ENCODE results near the gene C16orf92.
"Not testable (repeated sequence)": the region's sequence is repeated elsewhere in the genome, so short reads cannot be mapped to it uniquely, and the experiment has no call there.

Gene C16orf92

GRCh38 chr16:30023586-30023985, 588 bp downstream of the C16orf92 start:
- DNase-seq (ENCODE audit: insufficient read length, low spot score), result no peak
- no peak for FAIRE-seq

DNA sequence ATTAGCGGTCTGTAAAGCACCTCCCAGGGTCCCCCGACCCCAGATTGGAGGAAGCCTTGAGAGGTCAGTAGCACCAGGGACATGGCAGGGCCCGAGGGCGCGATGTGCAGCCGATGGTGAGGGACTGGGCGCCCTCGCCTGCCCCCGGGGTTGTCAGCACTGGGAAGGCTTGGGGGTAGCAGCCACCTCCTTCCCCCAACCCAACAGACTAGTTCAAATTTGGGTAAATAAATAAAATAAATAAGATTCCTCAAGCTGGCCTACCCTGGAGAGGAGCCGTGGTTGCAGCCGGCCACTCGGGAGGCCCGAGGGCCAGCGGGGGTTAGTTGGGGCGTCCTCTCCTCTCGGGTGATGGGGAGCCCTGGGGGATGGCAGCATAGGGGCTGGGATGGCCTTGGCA, 1.5 kb downstream of the C16orf92 start:
- FAIRE-seq (no peak), DNase-seq (ENCODE audit: insufficient read length, low spot score) (no peak)

GRCh38 chr16:30025156-30025555, 2.2 kb downstream of the C16orf92 start:
- FAIRE-seq, result no peak

DNA sequence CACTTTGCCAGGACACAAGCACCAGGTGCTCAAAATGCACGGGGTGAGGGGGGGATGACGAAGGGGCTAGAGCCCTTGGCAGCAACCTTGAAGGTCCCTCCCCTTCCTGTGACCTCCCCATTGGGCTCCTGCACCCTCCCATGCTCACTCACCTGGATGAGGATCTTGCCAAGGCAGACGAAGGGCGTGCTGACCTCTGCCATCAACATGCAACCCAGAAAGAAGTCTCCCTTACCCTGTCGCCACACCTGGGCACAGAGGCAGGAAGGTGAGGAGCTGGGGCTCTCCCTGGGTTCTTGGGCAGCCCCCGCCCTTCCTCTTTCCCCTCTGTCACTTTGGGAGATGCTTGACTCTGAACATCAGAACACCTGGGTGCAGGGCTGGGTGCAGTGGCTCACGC, 2.6 kb downstream of the C16orf92 start:
- FAIRE-seq (no peak), DNase-seq (ENCODE audit: insufficient read length, low spot score) (no peak)

More at GRCh38 chr16:30025156-30025555, 2.2 kb downstream of the C16orf92 start:
- no peak for DNase-seq (ENCODE audit: insufficient read length, low spot score)

DNA sequence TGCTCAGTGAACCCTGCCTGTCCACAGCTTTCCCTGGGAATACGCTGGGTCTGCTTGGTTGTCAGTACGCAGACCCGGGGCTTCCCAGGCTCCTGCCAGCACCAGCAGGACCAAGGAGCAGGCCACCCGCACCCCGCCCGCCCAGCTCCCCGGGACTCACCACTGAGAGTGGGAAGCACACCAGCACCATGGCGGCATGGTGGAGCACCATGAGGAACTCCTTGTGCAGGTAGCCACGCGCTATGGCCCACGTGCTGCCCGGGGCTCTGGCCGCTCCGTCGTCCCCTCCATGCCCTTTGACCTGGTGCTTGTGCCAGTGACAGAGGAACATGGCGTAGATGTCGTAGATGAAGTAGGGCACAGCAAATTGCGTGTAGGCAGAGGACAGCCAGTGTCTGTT, 3.5 kb downstream of the C16orf92 start:
- no peak for FAIRE-seq
- DNase-seq (ENCODE audit: insufficient read length, low spot score), result no peak

- DNase-seq (ENCODE audit: insufficient read length, low spot score), result no peak
Measured at GRCh38 chr16:30027588-30028437, 4.8 kb downstream of the C16orf92 start.

DNA sequence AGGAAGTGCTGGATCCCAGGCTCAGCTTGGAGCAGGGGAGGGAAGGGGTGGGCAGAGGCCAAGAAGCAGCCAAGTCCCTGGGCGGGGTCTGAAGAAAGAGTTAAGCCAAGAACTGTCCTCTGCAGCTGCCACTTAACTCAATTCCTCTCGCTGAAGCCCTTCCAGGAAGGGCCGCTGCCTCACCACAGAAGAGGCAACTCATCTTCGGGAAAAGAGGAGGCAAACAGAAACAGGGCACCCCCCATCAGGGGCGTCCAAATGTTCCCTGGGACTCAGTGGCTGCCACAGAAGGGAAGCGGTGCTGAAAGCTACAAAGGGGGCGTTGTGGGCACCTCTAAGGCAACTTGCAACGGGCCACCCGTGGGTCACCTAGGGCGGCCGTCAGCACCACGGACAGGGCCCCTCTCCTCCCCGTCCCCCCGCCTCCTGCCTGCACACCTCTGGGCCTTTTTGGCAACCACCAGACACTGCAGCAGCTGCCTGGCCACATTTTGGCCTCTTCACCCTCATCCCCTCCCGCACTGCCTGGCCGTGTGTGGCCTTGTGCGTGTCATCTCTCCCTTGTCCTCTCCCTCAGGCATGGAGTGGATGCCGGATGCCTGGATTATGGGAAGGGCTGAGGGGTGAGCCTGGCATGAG, 5.6 kb downstream of the C16orf92 start:
- DNase-seq (ENCODE audit: insufficient read length, low spot score) (no peak), FAIRE-seq (no peak)

More at GRCh38 chr16:30027588-30028437, 4.8 kb downstream of the C16orf92 start:
- no peak for FAIRE-seq

DNA sequence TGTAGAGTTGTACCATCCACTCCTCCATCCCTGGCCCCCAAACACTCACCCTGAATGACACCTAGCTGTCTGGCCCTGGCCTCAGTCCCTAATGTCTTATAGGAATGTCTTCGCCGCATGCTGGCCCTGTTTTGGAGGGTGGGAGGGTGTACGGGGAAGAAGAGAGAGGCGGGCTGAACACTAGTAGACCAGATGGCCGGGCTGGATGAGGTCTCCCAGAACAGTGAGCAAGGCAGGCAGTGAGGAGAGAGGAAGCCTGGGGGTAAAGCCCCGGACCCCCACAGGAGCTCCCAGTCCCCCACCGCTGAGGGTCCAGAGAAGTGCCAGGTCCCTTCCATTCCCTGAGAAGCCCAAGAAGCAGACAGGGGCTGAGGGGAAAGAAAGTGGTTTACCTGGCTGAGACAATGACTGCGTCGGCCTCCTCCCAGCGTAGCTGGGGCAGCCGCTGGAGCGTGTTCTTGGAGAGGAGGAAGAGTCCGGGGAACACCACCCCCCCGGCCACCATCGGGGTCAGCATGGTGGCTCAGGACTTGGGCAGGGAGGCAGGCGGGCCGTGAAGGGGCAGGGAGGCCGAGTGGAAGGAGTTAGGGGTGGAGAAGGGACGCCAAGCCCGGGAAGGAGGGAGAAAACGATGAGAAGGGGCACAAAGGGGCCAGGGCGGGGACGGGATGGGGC, 7.2 kb downstream of the C16orf92 start:
- FAIRE-seq (no peak), DNase-seq (ENCODE audit: insufficient read length, low spot score) (no peak)

- FAIRE-seq (no peak), DNase-seq (ENCODE audit: insufficient read length, low spot score) (no peak)
Measured at GRCh38 chr16:30030841-30031413, 7.9 kb downstream of the C16orf92 start, which contains the start of gene TLCD3B. TLCD3B (minus strand) TSS chr16:30031271; CDS start chr16:30030527, 744 bp downstream.

GRCh38 chr16:30031477-30031918, 8.5 kb downstream of the C16orf92 start:
- DNase-seq (ENCODE audit: insufficient read length, low spot score) (no peak), FAIRE-seq (no peak)

DNA sequence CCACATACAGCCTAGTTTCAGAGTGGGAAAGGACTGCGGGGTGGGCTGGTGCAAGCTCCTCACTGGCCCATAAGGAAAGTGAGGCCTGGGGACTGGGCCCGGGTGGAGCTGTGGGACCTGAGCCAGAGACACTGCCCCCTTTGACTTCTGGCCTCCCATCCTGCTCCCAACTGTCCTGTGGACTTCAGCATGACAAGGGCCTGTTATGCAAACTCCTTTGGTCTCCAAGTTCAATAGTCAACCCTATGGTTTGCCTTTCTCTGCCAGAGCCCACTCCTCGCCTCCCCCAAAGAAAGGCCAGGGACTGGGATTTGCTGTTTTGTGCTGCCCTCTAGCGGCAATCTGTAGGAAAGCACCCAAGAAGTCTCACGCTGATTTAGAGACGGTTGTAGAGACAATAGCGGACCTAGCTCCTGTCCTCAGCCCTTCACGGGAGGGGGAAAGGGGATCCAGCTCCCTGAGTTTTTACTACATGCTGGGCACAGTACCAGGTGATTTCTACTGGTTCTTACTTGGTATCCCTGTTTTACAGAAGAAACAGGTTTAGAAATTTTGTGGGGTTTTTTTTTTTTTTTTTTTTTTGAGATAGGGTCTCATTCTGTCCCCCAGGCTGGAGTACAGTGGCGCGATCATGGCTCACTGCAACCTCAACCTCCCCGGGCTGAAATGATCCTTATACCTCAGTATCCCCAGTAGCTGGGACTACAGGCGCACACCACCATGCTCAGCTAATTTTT, 9.3 kb downstream of the C16orf92 start:
- DNase-seq (ENCODE audit: insufficient read length, low spot score) (peak; percentile 74), FAIRE-seq (no peak)

DNA sequence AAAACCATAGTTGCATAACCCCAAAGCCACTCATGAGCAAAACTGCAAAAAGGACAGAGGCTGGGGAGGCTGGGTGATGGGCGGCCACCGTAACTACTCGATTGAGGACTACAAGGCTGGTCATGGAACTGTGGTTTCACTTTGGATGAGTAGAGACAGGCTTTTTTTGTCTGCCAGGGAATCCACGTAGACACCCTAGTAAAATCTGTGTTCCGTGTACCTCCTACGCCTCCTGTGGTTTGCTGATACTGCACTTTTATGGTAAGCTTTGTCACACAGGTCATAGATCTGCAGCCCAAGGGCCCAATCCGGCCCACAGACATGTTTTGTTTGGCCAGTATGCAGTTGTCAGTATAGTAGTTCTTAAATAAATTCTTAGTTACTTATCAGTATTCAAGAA, 10.3 kb downstream of the C16orf92 start:
- no peak for FAIRE-seq
- no peak for DNase-seq (ENCODE audit: insufficient read length, low spot score)

- DNase-seq (ENCODE audit: insufficient read length, low spot score) (no peak), FAIRE-seq (no peak)
Measured at GRCh38 chr16:30040221-30040620, 17.2 kb downstream of the C16orf92 start.

DNA sequence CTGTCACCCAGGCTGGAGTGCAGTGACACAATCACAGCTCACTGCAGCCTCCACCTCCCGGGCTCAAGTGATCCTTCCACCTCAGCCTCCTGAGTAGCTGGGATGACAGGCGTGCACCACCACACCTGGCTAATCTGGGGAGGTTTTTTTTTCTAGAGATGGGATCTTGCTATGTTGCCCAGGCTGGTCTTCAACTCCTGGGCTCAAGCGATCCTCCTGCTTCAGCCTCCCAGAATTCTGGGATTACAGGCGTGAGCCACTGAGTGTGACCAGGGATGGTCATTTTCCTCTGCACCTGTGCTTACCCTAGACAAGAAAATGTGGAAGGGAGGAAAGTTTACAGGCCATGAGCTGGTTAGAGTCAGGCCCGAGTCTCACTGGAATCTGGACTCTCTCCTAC, 17.7 kb downstream of the C16orf92 start:
- not testable (repeated sequence) for DNase-seq (ENCODE audit: insufficient read length, low spot score); FAIRE-seq

DNA sequence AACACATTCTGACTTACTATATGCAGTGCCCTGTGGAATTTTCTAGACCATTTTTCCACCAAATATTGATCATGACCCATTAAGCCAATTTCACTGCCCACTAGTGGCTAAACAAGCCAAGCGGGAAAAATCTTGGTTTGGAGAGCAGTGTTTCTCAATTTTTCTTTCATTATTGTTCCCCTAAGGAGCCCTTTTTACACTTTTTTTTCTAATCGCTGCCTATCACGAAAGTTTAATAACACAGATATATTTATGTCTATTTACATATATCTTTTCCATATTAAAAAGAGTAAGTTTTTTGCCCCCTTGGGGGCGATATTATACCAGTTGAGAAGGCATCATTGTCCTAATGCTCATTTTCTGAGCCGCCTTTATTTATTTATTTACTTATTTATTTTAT, 18.8 kb downstream of the C16orf92 start:
- no peak for FAIRE-seq
- DNase-seq (ENCODE audit: insufficient read length, low spot score), result no peak

- no peak for FAIRE-seq
Measured at GRCh38 chr16:30046178-30046577, 23.2 kb downstream of the C16orf92 start.

GRCh38 chr16:30046588-30046987, 23.6 kb downstream of the C16orf92 start:
- FAIRE-seq, result no peak

More at GRCh38 chr16:30046178-30046577, 23.2 kb downstream of the C16orf92 start:
- no peak for DNase-seq (ENCODE audit: insufficient read length, low spot score)

GRCh38 chr16:30049871-30050270, 26.9 kb downstream of the C16orf92 start:
- DNase-seq (ENCODE audit: insufficient read length, low spot score) (no peak), FAIRE-seq (no peak)

More at GRCh38 chr16:30046588-30046987, 23.6 kb downstream of the C16orf92 start:
- no peak for DNase-seq (ENCODE audit: insufficient read length, low spot score)

DNA sequence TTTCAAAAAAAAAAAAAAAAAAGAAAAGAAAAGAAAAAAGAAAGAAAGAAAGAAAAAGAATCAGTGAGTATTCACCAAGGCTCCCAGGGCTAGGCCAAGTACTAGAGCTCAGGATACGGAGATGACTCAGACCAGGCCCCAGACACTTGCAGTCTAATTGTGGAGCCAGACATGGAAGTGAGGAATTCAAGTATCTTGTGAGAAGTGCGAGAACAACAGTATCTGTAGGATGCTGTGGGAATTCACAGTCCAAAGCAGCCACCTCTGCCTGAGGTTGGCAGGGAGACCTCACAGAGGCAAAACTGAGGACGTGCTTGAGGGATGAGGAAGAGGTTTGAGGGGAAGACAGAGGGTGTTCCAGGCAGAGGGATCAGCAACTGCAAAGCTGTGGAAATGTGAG, 28.5 kb downstream of the C16orf92 start:
- FAIRE-seq (no peak), DNase-seq (ENCODE audit: insufficient read length, low spot score) (no peak)
